Tibial artery (tissue), 4 donors: Measurements from ENCODE around the gene OR10AG1.

Source experiments
- DNase-seq, 2 donors: peaks; one replicate each; pipeline ENCODE4 v3.0.0-alpha.2; 2019
- H3K27ac ChIP-seq, 2 donors: fragments of 200-600 bp; sonication (generic) in 1 of 2; 1 replicate in 1 of 2; 2 replicates in 1 of 2; pipeline ENCODE4 v1.5.1; 2018 to 2019; ENCODE audit warnings: mild to moderate bottlenecking in 1 of 2
- H3K27me3 ChIP-seq, 2 donors: fragments of 200-600 bp; sonication (generic) in 1 of 2; one replicate each; pipeline versions ENCODE4 v1.5.1 to v1.6.0; 2016 to 2019
- H3K36me3 ChIP-seq, 3 donors: fragments of 200-600 bp; sonication (generic) in 2 of 3; one replicate each; pipeline ENCODE4 v1.5.1; 2016 to 2019; ENCODE audit warnings: mild to moderate bottlenecking in 2 of 3
- H3K4me1 ChIP-seq, 4 donors: fragments of 200-600 bp; sonication (generic) in 2 of 4; 1 replicate in 3 of 4; 2 replicates in 1 of 4; pipeline ENCODE4 v1.5.1; 2016 to 2019
- H3K4me3 ChIP-seq, 2 donors: fragments of 200-600 bp; sonication (generic) in 1 of 2; 1 replicate in 1 of 2; 2 replicates in 1 of 2; pipeline ENCODE4 v1.5.1; 2018 to 2019; ENCODE audit warnings: mild to moderate bottlenecking in 2 of 2
- H3K9me3 ChIP-seq, 3 donors: fragments of 200-600 bp; sonication (generic) in 1 of 3; one replicate each; pipeline ENCODE4 v1.5.1; 2016 to 2019
- intact Hi-C: fragments of 100-400 bp; cut with DNase I; formaldehyde crosslinking; loops from one replicate; pipeline ENCODE4 v1.15.0; 2023; ENCODE audit warnings: low total_unique reads
- TF ChIP-seq, protein P1 (sequence below), 2 experiments: fragments of 200-600 bp in 1 of 2; fragments of 450-650 bp in 1 of 2; IDR thresholded peaks; one replicate each; pipeline ENCODE4 v1.5.1; 2017 to 2019; ENCODE audit warnings: antibody characterized with exemption in 2 of 2, mild to moderate bottlenecking in 1 of 2, moderate library complexity in 1 of 2

Gene OR10AG1, protein sequence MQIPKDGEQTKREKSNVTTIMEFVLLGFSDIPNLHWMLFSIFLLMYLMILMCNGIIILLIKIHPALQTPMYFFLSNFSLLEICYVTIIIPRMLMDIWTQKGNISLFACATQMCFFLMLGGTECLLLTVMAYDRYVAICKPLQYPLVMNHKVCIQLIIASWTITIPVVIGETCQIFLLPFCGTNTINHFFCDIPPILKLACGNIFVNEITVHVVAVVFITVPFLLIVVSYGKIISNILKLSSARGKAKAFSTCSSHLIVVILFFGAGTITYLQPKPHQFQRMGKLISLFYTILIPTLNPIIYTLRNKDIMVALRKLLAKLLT

DNA sequence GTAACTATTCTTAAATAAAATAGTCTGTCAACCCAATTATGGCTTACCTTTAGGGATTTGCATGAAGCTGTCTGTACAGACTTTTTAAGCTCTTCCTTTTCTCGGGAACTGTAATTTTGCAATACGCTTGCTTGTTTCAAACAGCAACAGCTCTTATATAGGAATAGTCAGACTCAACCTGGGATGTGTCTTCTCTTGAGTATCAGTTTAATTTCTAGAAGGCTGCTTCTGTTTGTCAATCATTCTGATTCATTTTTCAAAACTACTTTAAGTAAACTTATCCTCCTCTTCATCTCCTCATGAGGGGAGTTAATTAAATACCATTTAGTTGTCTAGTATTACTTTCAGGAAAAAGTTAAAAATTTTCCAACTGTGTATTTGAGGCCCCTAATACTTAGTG, at the start of gene OR10AG1:
Gene OR10AG1 (minus strand): TSS at position 101 of the 400 bp plus-strand sequence. CDS start 38 bp downstream, at position 63.
- no peaks in the 10 kb centered on the region for H3K27me3 ChIP-seq
- DNase-seq, result no peak
- no peaks in the 10 kb centered on the region for H3K9me3 ChIP-seq
- no peak within 1 kb of the TSS for H3K27ac ChIP-seq
- no peaks in the 10 kb centered on the region for H3K36me3 ChIP-seq
- no peak within 1 kb of the TSS for H3K4me3 ChIP-seq
- intact Hi-C loops, result no loop called here
- TF ChIP-seq, protein P1, sequence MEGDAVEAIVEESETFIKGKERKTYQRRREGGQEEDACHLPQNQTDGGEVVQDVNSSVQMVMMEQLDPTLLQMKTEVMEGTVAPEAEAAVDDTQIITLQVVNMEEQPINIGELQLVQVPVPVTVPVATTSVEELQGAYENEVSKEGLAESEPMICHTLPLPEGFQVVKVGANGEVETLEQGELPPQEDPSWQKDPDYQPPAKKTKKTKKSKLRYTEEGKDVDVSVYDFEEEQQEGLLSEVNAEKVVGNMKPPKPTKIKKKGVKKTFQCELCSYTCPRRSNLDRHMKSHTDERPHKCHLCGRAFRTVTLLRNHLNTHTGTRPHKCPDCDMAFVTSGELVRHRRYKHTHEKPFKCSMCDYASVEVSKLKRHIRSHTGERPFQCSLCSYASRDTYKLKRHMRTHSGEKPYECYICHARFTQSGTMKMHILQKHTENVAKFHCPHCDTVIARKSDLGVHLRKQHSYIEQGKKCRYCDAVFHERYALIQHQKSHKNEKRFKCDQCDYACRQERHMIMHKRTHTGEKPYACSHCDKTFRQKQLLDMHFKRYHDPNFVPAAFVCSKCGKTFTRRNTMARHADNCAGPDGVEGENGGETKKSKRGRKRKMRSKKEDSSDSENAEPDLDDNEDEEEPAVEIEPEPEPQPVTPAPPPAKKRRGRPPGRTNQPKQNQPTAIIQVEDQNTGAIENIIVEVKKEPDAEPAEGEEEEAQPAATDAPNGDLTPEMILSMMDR (IDR thresholded peaks at IDR 0.05), result no peak
- no peaks in the 10 kb centered on the region for H3K4me1 ChIP-seq

DNA sequence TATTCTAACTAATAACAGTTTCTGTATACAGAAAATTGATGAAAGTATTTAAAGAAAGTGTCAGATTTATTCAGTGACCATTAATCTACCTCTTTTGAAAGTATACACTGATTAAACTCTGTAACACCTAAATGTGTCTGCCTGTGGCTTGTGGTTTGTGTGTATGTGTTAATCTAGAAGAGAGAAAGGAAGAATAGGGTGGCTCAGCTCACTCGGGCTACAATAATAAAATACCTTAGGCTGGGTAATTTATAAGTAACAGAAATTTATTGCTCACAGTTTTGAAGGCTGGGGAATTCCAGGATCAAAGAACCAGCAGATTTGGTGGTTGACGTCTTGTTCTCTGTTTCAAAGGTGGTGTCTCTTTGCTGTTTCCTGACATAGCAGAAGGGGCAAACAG, 44.1 kb upstream of the OR10AG1 start:
- no peaks in the 10 kb centered on the region for H3K9me3 ChIP-seq
- H3K4me1 ChIP-seq, result no peaks in the 10 kb centered on the region
- TF ChIP-seq, protein P1 (IDR thresholded peaks at IDR 0.05), result no peak
- H3K36me3 ChIP-seq, result no peaks in the 10 kb centered on the region
- H3K4me3 ChIP-seq, result no peak overlapping the region
- DNase-seq, result no peak
- H3K27ac ChIP-seq, result no peak overlapping the region
- intact Hi-C loops, result no loop called here
- no peaks in the 10 kb centered on the region for H3K27me3 ChIP-seq

DNA sequence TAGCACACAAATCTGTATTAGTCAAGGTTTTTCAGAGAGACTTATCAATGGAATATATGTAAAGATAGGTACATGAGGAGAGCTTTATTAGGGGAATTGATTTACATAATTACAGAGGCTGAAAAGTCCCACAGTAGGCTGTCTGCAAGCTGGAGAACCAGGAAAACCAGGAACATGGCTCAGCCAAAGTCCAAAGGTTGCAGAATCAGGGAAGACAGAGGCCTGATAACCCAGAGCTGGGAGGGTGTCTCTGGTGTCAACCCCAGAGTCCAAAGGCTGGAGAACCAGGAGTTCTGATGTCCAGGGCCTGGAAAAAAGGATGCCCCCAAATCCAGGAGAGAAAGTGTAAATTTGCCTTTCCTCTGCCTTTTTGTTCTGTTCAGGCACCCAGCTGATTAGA, 41.0 kb upstream of the OR10AG1 start:
- Histone ChIP-seq H3K4me1 (no peaks in the 10 kb centered on the region), H3K27ac (no peak overlapping the region), H3K4me3 (no peak overlapping the region), H3K27me3 (no peaks in the 10 kb centered on the region), H3K9me3 (no peaks in the 10 kb centered on the region), H3K36me3 (no peaks in the 10 kb centered on the region)
- TF ChIP-seq, protein P1 (IDR thresholded peaks at IDR 0.05), result no peak
- intact Hi-C loops, result no loop called here
- no peak for DNase-seq

DNA sequence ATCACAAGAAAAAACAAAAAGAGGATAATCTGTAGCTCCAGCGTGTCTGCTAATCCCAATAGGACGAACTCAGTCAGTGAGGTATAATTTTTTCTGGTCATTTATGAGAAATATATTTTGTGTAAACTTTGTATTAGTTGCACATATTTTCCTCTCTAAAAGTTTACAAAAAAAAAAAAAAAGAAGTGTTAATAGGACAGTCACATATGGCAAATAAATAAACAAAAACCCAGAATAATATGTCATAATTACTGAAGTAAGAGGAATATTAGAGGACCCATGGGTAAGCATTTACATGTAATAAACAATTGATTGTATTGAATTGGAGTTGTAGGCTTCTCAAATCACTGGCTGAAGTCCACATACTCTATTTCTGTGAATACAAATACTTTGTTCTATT, 24.8 kb upstream of the OR10AG1 start, which contains the start of gene OR5F1:
Gene OR5F1 (minus strand): TSS at position 101 of the 400 bp plus-strand sequence. CDS start 0 bp downstream, at position 101.
- intact Hi-C loops, result no loop called here
- H3K27ac ChIP-seq, result no peak within 1 kb of the TSS
- no peaks in the 10 kb centered on the region for H3K36me3 ChIP-seq
- DNase-seq, result no peak
- TF ChIP-seq, protein P1 (IDR thresholded peaks at IDR 0.05), result no peak
- H3K4me3 ChIP-seq, result no peak within 1 kb of the TSS
- H3K9me3 ChIP-seq, result no peaks in the 10 kb centered on the region
- no peaks in the 10 kb centered on the region for H3K27me3 ChIP-seq
- no peaks in the 10 kb centered on the region for H3K4me1 ChIP-seq

DNA sequence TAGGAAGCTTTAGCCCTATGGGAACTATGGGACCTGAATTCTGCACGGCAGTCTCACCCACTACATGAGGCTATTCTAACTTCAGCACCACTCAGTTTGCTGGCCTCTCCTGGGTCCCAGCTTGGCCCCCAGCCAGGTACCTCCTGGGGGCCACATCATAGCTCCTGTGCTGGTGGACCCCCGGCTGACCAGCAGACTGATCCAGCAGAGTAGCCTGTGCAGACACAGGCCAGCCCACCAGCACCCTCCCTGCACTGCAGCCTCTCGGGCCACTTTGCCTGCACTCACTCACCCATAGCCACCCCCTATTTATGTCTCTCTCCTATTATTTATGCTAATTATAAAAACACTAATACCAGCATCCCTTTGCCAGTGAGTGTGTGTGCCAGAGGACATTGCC, 1.2 kb upstream of the OR10AG1 start:
- H3K4me3 ChIP-seq, result no peak overlapping the region
- intact Hi-C loops, result no loop called here
- no peaks in the 10 kb centered on the region for H3K9me3 ChIP-seq
- H3K36me3 ChIP-seq, result no peaks in the 10 kb centered on the region
- no peak for DNase-seq
- TF ChIP-seq, protein P1 (IDR thresholded peaks at IDR 0.05), result no peak
- H3K4me1 ChIP-seq, result no peaks in the 10 kb centered on the region
- H3K27ac ChIP-seq, result no peak overlapping the region
- H3K27me3 ChIP-seq, result no peaks in the 10 kb centered on the region
